Measurements from ENCODE around the gene CHAF1B.

DNA sequence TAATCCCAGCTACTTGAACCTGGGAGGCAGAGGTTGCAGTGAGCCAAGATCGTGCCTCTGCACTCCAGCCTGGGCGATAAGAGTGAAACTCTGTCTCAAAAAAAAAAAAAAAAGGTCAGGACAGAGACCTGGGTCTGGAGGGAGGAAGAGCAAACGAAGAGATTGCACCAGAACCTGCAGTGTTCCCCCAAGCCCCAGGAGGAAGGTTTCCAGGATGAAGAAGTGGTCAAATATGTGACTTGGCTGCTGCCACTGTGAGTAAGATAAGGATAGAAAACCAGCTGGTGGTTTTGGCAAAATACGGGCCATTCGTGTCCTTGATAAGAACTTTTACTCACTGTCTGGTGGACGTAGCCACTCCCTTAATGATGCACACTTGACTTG is 52.5 kb downstream of the CHAF1B start:
- TF ChIP-seq EZH2phosphoT487 (IDR thresholded peaks at IDR 0.05; ENCODE audit: borderline replicate concordance, low read depth, low read length) (no peak), CTCF (conservative IDR thresholded peaks at IDR 0.05; ENCODE audit: low read length) (no peak)
